GM19467 (cell line): Measurements from ENCODE around the gene CEACAM20.
"Not testable (repeated sequence)": the region's sequence is repeated elsewhere in the genome, so short reads cannot be mapped to it uniquely, and the experiment has no call there.

Experiments
- ATAC-seq: cut with Tn5 transposase; IDR thresholded peaks from one replicate; pipeline ENCODE4 v1.9.1; 2021; ENCODE audit warnings: mild to moderate bottlenecking, moderate library complexity; ENCODE audit not compliant: unreplicated experiment

CEACAM20 gene

DNA sequence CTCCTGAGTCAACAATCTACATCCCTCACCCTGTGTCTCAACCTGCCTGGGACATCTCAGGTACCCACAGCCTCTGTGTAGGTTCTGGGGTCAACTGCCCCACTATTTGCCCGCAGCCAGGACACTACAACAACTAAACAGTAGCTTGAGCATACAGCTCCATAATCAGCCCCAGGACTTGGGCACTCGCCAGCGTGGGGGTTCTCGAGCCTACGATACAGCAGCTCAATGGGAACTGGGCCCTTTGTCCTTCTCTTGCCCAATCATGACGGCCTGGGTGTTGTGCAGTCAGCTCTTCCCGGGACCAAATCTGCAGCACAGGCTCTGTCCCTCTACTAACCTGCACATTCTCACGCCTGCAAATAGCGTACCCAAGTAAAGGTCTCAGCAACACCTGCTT lies 30.5 kb downstream of the CEACAM20 start:
- no peak for ATAC-seq

DNA sequence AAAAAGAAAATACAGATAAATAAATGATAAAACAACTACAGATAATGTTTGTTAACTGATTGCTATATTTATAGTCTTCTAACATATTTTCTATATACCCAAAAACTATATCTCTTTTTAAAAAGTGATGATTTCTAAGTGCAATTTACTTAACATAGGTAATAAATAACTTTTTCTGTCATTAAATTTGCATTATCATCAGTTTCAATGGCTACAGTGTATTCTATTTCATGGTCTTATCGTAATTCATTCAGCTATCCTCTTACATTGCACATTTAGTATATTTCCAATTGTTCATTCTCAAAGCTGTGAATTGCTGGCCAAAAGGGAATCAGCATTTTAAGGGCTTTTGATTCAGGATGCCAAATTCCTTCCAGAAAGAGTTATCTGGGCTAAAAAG lies 32.8 kb downstream of the CEACAM20 start:
- no peak for ATAC-seq

DNA sequence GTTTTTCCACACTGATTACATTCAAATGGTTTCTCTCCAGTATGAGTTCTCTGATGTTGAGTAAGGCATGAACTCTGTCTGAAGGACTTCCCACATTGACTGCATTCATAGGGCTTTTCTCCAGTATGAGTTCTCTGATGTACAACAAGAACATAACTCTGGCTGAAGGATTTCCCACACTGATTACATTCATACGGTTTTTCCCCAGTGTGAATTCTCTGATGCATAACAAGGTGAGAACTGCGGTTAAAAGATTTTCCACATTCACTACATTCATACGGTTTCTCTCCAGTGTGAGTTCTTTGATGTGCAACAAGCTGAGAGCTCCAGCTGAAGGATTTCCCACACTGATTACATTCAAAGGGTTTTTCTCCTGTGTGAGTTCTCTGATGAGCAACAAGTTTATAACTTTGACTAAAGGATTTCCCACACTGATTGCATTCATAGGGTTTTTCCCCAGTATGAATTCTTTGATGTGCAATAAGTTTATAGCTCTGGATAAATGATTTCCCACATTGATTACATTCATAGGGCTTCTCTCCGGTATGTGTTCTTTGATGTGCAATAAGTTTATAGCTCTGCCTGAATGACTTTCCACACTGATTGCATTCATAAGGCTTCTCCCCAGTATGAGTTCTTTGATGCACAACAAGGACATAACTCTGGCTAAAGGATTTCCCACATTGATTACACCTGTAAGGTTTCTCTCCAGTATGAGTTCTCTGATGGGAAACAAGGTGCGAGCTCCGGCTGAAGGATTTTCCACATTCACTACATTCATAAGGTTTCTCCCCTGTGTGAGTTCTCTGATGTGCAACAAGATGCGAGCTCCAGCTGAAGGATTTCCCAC lies 52.7 kb downstream of the CEACAM20 start:
- no peak for ATAC-seq

DNA sequence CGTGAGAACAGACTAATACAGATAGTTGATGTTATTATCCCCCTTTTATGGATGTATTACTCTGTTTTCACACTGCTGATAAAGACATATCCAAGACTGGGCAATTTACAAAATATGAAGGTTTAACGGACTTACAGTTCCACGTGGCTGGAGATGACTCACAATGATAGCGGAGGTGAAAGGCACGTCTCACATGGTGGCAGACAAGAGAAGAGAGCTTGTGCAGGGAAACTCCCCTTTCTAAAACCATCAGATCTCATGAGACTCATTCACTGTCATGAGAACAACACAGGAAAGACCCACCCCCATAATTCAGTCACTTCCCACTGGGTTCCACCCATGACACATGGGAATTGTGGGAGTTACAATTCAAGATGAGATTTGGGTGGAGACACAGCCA lies 60.7 kb downstream of the CEACAM20 start:
- not testable (repeated sequence) for ATAC-seq

DNA sequence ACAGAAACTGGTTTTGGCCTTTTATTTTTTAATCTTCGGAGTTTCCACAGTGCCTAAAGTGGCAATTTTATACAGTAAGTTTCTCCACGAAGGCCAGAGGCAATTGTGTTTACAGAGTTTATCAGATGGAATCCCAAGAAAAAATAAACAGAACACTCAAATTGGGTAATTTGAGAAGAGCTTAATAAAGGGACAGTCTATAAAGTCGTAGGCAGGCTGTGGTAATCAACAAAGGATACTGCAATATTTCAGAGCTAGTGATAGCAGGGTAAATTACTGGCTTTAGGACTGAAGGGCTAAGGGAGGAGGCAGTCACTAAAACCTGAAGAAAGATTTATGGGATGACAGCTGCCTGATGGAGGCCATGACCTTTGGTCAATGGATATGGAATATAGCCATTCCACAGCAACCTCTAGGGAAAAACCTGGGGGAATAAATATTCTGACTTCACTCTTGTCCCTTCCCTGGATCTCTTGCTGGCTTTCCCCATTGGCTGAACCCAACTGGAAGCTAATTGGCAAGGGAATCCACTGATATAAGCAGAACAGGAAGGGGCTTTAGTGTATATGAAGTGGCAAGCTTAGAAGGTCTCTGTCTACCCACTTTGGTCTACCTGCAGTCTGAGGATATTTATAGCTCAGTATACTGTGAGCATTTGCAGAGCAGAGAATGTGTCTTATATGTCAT lies 66.7 kb downstream of the CEACAM20 start:
- not testable (repeated sequence) for ATAC-seq
